Erythroblast (primary cell): ENCODE measurements around the gene CNPY3.

Experiments
- DNase-seq, 2 experiments: peaks; one replicate each; lab custom pipeline; 2025; lab: John Stamatoyannopoulos, UW
- GATA1 ChIP-seq: IDR thresholded peaks from 2 replicates; pipeline ENCODE4 v1.6.1; 2011; ENCODE audit warnings: low read depth, mild to moderate bottlenecking, control low read depth, low read length, moderate library complexity
- POLR2A ChIP-seq: IDR thresholded peaks from 2 replicates; pipeline ENCODE4 v1.6.1; 2011; ENCODE audit warnings: mild to moderate bottlenecking, low read length

CNPY3 gene

DNA sequence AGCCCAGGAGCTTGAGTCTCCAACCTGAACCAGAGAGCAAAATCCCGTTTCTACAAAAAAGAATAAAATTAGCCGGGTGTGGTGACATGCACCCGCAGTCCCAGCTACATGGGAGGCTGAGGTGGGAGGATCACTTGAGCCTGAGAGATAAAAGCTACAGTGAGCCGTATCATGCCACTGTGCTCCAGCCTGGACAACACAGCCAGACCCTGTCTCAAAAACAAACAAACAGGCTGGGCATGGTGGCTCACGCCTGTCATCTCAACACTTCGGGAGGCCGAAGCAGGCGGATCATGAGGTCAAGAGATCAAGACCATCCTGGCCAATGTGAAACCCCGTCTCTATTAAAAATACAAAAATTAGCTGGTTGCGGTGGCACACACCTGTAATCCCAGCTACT lies 24.8 kb upstream of the CNPY3 start:
- no peak for TF ChIP-seq POLR2A
- no peak for DNase-seq

DNA sequence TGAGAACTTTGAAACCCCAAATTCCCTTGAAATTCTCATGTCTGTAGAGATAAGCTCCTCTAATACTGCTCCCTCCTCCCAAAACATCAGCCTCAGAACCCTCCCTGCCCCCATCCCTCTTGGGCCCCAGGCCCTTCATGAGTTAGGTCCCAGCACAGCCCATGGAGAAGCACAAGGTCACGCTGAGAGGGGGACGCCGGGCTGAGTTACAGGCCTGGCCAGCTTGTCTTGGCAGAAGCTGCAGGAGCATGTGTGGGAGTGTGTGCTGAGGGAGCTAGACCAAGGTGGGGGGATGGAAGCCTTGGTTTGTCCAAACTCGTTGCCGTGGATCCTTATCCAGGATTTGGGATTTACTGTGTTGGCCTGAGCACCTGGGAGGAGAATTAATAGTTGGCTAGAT lies 21.9 kb upstream of the CNPY3 start:
- no peak for DNase-seq
- no peak for TF ChIP-seq GATA1
- no peak for TF ChIP-seq POLR2A

GRCh38 chr6:42909835-42910234 lies 19.4 kb upstream of the CNPY3 start:
- no peak for DNase-seq
- no peak for TF ChIP-seq POLR2A
- TF ChIP-seq GATA1 = no peak

DNA sequence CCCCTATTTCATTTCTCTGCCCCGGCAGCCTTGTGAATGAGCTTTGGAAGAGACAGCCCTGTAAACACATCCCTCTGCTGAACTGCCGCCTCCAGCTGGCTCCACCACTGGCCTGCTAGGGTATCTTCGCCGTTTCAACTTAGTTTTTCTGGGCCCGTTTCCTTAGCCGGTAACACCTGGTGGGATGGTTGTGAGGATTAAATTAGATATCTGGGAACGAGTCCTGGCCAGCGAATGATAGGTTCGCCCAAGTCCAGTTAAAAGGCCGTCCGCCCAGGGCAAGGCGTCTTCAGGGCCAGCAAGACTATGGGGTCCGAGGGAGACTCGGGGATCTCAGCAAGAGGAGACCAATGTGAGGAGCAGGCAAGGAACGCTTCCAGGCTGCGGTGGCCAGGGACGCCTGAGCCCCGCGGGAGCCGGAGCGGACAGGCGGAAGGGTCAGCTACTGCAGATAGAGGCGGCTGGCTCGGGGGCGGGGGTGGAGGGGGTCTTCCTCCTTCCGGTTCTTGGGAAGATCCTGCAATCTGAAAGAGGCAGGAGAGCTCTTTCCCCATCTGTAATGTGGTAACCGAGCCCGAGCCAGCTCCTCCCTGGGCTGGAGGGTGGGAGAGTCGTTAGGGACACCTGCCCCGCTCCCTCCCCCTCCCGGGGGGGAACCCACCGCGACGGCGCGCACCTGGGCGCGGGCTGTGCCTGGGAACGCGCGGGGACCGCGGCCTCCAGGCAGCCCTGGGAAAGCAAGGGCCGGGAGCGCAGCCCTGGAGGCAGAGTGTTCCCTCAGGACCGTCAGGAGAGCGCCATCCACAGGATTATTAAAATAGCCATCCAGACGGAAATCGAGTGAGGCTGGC lies 17.9 kb upstream of the CNPY3 start:
- TF ChIP-seq GATA1 (no peak), POLR2A (no peak)
- no peak for DNase-seq

GRCh38 chr6:42914546-42914945 lies 14.7 kb upstream of the CNPY3 start:
- DNase-seq = no peak
- no peak for TF ChIP-seq POLR2A
- TF ChIP-seq GATA1 = no peak

- TF ChIP-seq GATA1 = no peak
- TF ChIP-seq POLR2A = no peak
These were observed 13.5 kb upstream of the CNPY3 start, which contains the start of gene PTCRA for GRCh38 chr6:42915732-42916131. PTCRA (plus strand) TSS chr6:42916053; CDS start chr6:42916070, 17 bp downstream.

GRCh38 chr6:42916288-42916687 lies 13.0 kb upstream of the CNPY3 start:
- DNase-seq = no peak
- TF ChIP-seq GATA1 (no peak), POLR2A (no peak)

More at GRCh38 chr6:42915732-42916131, 13.5 kb upstream of the CNPY3 start, which contains the start of gene PTCRA:
- DNase-seq = no peak

- TF ChIP-seq GATA1 (no peak), POLR2A (no peak)
- no peak for DNase-seq
These were observed 7.5 kb upstream of the CNPY3 start for GRCh38 chr6:42921801-42922200.

- no peak for TF ChIP-seq POLR2A
- TF ChIP-seq GATA1 = no peak
- DNase-seq = no peak
These were observed 5.6 kb upstream of the CNPY3 start for GRCh38 chr6:42923666-42924065.

- TF ChIP-seq POLR2A (no peak), GATA1 (no peak)
These were observed 3.9 kb upstream of the CNPY3 start for GRCh38 chr6:42925248-42925857.

GRCh38 chr6:42929821-42930360 lies 611 bp downstream of the CNPY3 start:
- DNase-seq = peak in 1 of 2 experiments; percentile 69

More at GRCh38 chr6:42925248-42925857, 3.9 kb upstream of the CNPY3 start:
- DNase-seq = no peak

GRCh38 chr6:42932412-42932811 lies 3.1 kb downstream of the CNPY3 start:
- DNase-seq = no peak
- TF ChIP-seq POLR2A (no peak), GATA1 (no peak)

More at GRCh38 chr6:42929821-42930360, 611 bp downstream of the CNPY3 start:
- TF ChIP-seq GATA1 = no peak
- no peak for TF ChIP-seq POLR2A

DNA sequence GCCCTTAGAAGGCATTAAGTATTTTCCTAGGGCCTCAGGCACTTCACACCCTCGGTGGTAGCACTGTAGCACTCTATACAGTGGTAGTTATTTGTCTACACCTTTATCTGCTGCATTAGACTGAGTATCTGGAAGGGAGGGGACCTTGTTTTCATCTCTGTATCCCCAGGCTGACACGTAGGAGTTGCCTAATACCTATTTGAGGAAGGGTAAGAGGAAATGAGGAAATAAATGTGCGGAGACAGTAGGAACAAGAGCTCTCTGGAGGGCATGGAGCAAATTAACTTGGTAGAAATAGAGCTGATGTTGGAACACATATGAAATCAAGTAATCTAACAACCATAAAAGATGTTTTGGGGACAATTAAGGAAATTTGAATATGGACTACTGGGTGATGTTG lies 3.9 kb downstream of the CNPY3 start:
- no peak for DNase-seq
- TF ChIP-seq GATA1 (no peak), POLR2A (no peak)

- TF ChIP-seq POLR2A (no peak), GATA1 (no peak)
These were observed 6.0 kb downstream of the CNPY3 start for GRCh38 chr6:42935322-42935721.

More at GRCh38 chr6:42935322-42935721, 6.0 kb downstream of the CNPY3 start:
- DNase-seq = no peak
